ENCODE measurements around the gene ABI3.
"Not testable (repeated sequence)": the region's sequence is repeated elsewhere in the genome, so short reads cannot be mapped to it uniquely, and the experiment has no call there.

Gene ABI3

GRCh38 chr17:49258394-49258793 is 47.9 kb downstream of the ABI3 start:
- no peak for DNase-seq

GRCh38 chr17:49259663-49260010 is 49.1 kb downstream of the ABI3 start:
- no peak for DNase-seq

GRCh38 chr17:49260011-49260816 is 49.7 kb downstream of the ABI3 start:
- DNase-seq, result peak; percentile 59 to 66

- peak in 1 of 2 experiments; percentile 56 for DNase-seq
These were observed 50.3 kb downstream of the ABI3 start for GRCh38 chr17:49260817-49261291.

- DNase-seq, result not testable (repeated sequence)
These were observed 51.0 kb downstream of the ABI3 start for GRCh38 chr17:49261540-49261939.

GRCh38 chr17:49266233-49266632 is 55.7 kb downstream of the ABI3 start:
- no peak for DNase-seq

GRCh38 chr17:49267912-49268311 is 57.4 kb downstream of the ABI3 start:
- DNase-seq, result no peak

GRCh38 chr17:49269356-49269755 is 58.8 kb downstream of the ABI3 start:
- DNase-seq, result no peak
